ENCODE data around the gene GRM1.

DNA sequence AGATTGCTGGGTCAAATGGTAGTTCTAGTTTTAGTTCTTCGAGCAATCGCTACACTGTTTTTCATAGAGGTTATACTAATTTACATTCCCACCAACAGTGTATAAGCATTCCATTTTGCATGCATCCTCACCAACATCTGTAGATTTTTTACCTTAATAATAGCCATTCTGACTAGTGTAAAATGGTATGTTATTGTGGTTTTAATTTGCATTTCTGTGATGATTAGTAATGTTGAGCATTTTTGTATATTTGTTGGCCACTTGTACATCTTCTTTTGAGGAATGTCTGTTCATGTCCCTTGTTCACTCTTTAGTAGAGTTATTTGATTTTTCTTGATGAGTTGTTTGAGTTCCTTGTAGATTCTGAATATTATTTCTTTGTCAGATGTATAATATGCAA, 236.2 kb downstream of the GRM1 start:
- TF ChIP-seq, protein P1, sequence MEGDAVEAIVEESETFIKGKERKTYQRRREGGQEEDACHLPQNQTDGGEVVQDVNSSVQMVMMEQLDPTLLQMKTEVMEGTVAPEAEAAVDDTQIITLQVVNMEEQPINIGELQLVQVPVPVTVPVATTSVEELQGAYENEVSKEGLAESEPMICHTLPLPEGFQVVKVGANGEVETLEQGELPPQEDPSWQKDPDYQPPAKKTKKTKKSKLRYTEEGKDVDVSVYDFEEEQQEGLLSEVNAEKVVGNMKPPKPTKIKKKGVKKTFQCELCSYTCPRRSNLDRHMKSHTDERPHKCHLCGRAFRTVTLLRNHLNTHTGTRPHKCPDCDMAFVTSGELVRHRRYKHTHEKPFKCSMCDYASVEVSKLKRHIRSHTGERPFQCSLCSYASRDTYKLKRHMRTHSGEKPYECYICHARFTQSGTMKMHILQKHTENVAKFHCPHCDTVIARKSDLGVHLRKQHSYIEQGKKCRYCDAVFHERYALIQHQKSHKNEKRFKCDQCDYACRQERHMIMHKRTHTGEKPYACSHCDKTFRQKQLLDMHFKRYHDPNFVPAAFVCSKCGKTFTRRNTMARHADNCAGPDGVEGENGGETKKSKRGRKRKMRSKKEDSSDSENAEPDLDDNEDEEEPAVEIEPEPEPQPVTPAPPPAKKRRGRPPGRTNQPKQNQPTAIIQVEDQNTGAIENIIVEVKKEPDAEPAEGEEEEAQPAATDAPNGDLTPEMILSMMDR (IDR thresholded peaks at IDR 0.05) = no peak
- TF ChIP-seq EZH2 (IDR thresholded peaks at IDR 0.05; ENCODE audit: borderline replicate concordance, insufficient read depth, low read depth, low read length, poor library complexity, severe bottlenecking) = no peak

Data from B cell (primary cell).